ENCODE measurements around the gene GPR160. TPM values are rescaled to one million over a fixed set of nuclear protein-coding genes. Genes with fewer than 3 reads are reported as not detected.
A peak's percentile ranks its signal among the peaks of the same experiment; 100 is the strongest.

Gene GPR160
- total RNA-seq, 1 donor from 2014 or later, result 1.4 TPM

DNA sequence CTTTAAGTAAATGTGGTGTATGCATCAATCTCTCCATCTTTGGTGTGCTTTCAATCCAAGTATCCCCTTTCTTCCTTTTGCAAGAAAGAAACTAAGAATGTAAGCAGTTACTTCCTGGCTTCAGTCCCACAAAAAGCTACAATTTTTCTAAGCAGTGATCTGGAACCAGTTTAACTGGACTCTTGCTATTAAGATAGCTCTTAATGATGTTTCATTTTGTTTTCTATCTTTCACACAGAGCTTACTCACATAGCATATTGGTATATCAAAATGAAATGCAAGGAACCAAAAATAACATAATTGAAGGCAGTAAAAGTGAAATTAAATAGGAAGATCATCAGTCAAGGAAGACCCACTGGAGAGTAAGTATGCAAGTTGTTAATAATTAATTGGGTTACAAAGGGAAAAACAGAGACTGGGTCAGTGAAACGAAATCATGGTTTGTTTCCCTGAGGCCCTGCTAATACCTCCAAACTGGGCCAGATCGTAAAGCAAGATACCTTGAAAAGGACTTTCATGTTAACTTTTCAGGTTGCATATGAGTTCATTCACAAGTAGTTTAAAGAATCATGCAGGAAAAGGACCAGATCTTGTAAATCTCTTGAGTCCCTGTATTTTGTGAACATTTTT, 41.9 kb downstream of the GPR160 start:
- Histone ChIP-seq H3K4me3 (ENCODE audit: insufficient read depth, low read depth, low read length) (no peak overlapping the region), H3K36me3 (ENCODE audit: insufficient read depth, low read length) (peaks cover 3% of the 10 kb centered on the region), H3K27me3 (ENCODE audit: insufficient read depth, low read length) (no peaks in the 10 kb centered on the region), H2AFZ (ENCODE audit: low read depth, low read length) (no peak overlapping the region), H3K4me1 (ENCODE audit: insufficient read depth, low read length) (no peaks in the 10 kb centered on the region), H3K9me3 (ENCODE audit: insufficient read depth, low read depth, low read length) (no peaks in the 10 kb centered on the region), H3K9ac (ENCODE audit: low read length) (no peak overlapping the region), H4K20me1 (ENCODE audit: insufficient read depth, low read length) (no peaks in the 10 kb centered on the region), H3K27ac (ENCODE audit: low read depth, low read length) (no peak overlapping the region), H3K4me2 (ENCODE audit: low read length) (no peak overlapping the region), H3K79me2 (ENCODE audit: insufficient read depth, low read length) (no peaks in the 10 kb centered on the region)
- no peak overlapping the region for H3K27ac Mint-ChIP-seq (ENCODE audit: unreplicated experiment)
- H3K4me1 Mint-ChIP-seq (ENCODE audit: low read depth, unreplicated experiment), result peaks cover 2% of the 10 kb centered on the region
- no peaks in the 10 kb centered on the region for H3K27me3 Mint-ChIP-seq (ENCODE audit: low read depth, unreplicated experiment)
- no peaks in the 10 kb centered on the region for H3K9me3 Mint-ChIP-seq (ENCODE audit: unreplicated experiment)
- FAIRE-seq (no peak), DNase-seq (ENCODE audit: low read depth) (no peak)
- TF ChIP-seq EZH2 (IDR thresholded peaks at IDR 0.05; ENCODE audit: insufficient read depth, low read length), result no peak
- TF ChIP-seq, protein P1, sequence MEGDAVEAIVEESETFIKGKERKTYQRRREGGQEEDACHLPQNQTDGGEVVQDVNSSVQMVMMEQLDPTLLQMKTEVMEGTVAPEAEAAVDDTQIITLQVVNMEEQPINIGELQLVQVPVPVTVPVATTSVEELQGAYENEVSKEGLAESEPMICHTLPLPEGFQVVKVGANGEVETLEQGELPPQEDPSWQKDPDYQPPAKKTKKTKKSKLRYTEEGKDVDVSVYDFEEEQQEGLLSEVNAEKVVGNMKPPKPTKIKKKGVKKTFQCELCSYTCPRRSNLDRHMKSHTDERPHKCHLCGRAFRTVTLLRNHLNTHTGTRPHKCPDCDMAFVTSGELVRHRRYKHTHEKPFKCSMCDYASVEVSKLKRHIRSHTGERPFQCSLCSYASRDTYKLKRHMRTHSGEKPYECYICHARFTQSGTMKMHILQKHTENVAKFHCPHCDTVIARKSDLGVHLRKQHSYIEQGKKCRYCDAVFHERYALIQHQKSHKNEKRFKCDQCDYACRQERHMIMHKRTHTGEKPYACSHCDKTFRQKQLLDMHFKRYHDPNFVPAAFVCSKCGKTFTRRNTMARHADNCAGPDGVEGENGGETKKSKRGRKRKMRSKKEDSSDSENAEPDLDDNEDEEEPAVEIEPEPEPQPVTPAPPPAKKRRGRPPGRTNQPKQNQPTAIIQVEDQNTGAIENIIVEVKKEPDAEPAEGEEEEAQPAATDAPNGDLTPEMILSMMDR (IDR thresholded peaks at IDR 0.05; ENCODE audit: insufficient read depth, low read depth, low read length), result no peak
- no peak overlapping the region for H3K4me3 Mint-ChIP-seq (ENCODE audit: unreplicated experiment)
- peaks cover 8% of the 10 kb centered on the region for H3K36me3 Mint-ChIP-seq (ENCODE audit: low read depth, unreplicated experiment)

DNA sequence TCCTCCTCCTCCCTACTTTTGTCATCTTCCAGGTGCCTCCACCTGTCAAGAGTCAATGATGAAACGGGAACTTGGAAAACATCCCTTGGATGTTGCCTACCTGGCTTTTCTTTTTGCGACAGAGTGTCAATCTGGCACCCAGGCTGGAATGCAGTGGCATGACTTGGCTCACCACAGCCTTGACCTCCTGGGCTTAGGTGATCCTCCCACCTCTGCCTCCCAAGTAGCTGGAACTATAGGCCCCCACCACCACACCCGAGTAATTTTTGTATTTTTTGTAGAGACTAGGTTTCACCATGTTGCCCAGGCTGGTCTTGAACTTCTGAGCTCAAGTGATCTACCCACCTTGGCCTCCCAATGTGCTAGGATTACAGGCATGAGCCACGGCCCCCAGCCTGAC, 42.8 kb downstream of the GPR160 start:
- FAIRE-seq (no peak), DNase-seq (ENCODE audit: low read depth) (no peak)
- no peak overlapping the region for H3K27ac ChIP-seq (ENCODE audit: low read depth, low read length)
- no peaks in the 10 kb centered on the region for H3K9me3 ChIP-seq (ENCODE audit: insufficient read depth, low read depth, low read length)
- peaks cover 3% of the 10 kb centered on the region for H3K36me3 ChIP-seq (ENCODE audit: insufficient read depth, low read length)
- Mint-ChIP-seq H3K27me3 (ENCODE audit: low read depth, unreplicated experiment) (no peaks in the 10 kb centered on the region), H3K4me3 (ENCODE audit: unreplicated experiment) (no peak overlapping the region), H3K27ac (ENCODE audit: unreplicated experiment) (no peak overlapping the region), H3K4me1 (ENCODE audit: low read depth, unreplicated experiment) (peaks cover 2% of the 10 kb centered on the region), H3K36me3 (ENCODE audit: low read depth, unreplicated experiment) (peaks cover 9% of the 10 kb centered on the region), H3K9me3 (ENCODE audit: unreplicated experiment) (no peaks in the 10 kb centered on the region)
- no peak for TF ChIP-seq EZH2 (IDR thresholded peaks at IDR 0.05; ENCODE audit: insufficient read depth, low read length)
- TF ChIP-seq, protein P1 (IDR thresholded peaks at IDR 0.05; ENCODE audit: insufficient read depth, low read depth, low read length), result no peak
- no peaks in the 10 kb centered on the region for H3K4me1 ChIP-seq (ENCODE audit: insufficient read depth, low read length)
- H3K4me2 ChIP-seq (ENCODE audit: low read length), result no peak overlapping the region
- H3K9ac ChIP-seq (ENCODE audit: low read length), result no peak overlapping the region
- H2AFZ ChIP-seq (ENCODE audit: low read depth, low read length), result no peak overlapping the region
- no peaks in the 10 kb centered on the region for H3K79me2 ChIP-seq (ENCODE audit: insufficient read depth, low read length)
- no peak overlapping the region for H3K4me3 ChIP-seq (ENCODE audit: insufficient read depth, low read depth, low read length)
- H4K20me1 ChIP-seq (ENCODE audit: insufficient read depth, low read length), result no peaks in the 10 kb centered on the region
- no peaks in the 10 kb centered on the region for H3K27me3 ChIP-seq (ENCODE audit: insufficient read depth, low read length)

DNA sequence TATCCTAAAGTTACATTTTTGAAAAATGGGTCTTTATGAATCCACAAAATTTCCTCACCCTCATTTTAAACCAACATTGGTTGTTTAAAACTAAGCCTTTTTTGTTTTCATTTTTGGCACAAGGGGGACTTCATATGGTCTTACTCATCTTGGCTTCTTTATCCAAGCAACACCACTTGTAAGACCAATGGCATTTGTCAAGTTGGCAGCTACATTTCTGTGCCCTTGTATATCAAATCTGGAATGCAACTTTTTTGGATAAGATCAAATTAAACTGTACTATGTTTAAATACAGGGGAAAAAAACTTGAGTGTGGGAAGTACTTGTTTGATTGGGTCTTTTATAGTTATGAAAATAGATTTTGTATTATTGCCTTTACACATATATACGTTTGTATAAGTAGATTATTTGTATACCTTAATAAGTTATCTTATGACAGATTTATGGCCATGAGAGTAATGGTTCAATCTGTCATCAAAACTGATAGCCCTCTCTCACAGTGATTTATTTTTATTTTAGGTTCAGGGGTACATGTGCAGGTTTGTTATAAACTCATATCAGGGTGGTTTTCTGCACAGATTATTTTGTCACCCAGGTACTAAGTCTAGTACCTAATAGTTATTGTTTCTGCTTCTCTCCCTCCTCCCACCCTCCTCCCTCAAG, 43.4 kb downstream of the GPR160 start:
- H3K36me3 Mint-ChIP-seq (ENCODE audit: low read depth, unreplicated experiment), result peaks cover 10% of the 10 kb centered on the region
- no peak overlapping the region for H3K27ac Mint-ChIP-seq (ENCODE audit: unreplicated experiment)
- H3K27me3 Mint-ChIP-seq (ENCODE audit: low read depth, unreplicated experiment), result no peaks in the 10 kb centered on the region
- H3K9me3 Mint-ChIP-seq (ENCODE audit: unreplicated experiment), result no peaks in the 10 kb centered on the region
- peak; percentile 79 for DNase-seq (ENCODE audit: low read depth)
- FAIRE-seq, result no peak
- Histone ChIP-seq H3K27ac (ENCODE audit: low read depth, low read length) (no peak overlapping the region), H3K4me2 (ENCODE audit: low read length) (no peak overlapping the region), H3K4me3 (ENCODE audit: insufficient read depth, low read depth, low read length) (no peak overlapping the region), H3K36me3 (ENCODE audit: insufficient read depth, low read length) (peaks cover 4% of the 10 kb centered on the region), H3K27me3 (ENCODE audit: insufficient read depth, low read length) (no peaks in the 10 kb centered on the region), H2AFZ (ENCODE audit: low read depth, low read length) (no peak overlapping the region), H4K20me1 (ENCODE audit: insufficient read depth, low read length) (no peaks in the 10 kb centered on the region), H3K9ac (ENCODE audit: low read length) (no peak overlapping the region), H3K4me1 (ENCODE audit: insufficient read depth, low read length) (no peaks in the 10 kb centered on the region), H3K79me2 (ENCODE audit: insufficient read depth, low read length) (no peaks in the 10 kb centered on the region), H3K9me3 (ENCODE audit: insufficient read depth, low read depth, low read length) (no peaks in the 10 kb centered on the region)
- TF ChIP-seq, protein P1 (IDR thresholded peaks at IDR 0.05; ENCODE audit: insufficient read depth, low read depth, low read length), result no peak
- TF ChIP-seq EZH2 (IDR thresholded peaks at IDR 0.05; ENCODE audit: insufficient read depth, low read length), result no peak
- no peak overlapping the region for H3K4me3 Mint-ChIP-seq (ENCODE audit: unreplicated experiment)
- peaks cover 2% of the 10 kb centered on the region for H3K4me1 Mint-ChIP-seq (ENCODE audit: low read depth, unreplicated experiment)

Measured in astrocyte (in vitro differentiated cells and primary cell).